Neuron (in vitro differentiated cells): Measurements from ENCODE around the gene MAML3.

Experiments
- H2AFZ ChIP-seq: one replicate; pipeline ENCODE4 v1.6.1; 2013; ENCODE audit warnings: low read depth, mild to moderate bottlenecking, inconsistent platforms, low read length, moderate library complexity
- H3K27me3 ChIP-seq: one replicate; pipeline ENCODE4 v1.6.1; 2013; ENCODE audit warnings: low read length; ENCODE audit not compliant: insufficient read depth
- H3K36me3 ChIP-seq: one replicate; pipeline ENCODE4 v1.6.1; 2013; ENCODE audit warnings: low read length; ENCODE audit not compliant: insufficient read depth
- H3K4me1 ChIP-seq: one replicate; pipeline ENCODE4 v1.6.1; 2013; ENCODE audit warnings: low read length; ENCODE audit not compliant: insufficient read depth
- H3K4me3 ChIP-seq: 2 replicates; pipeline ENCODE4 v1.5.1; 2013; ENCODE audit warnings: mild to moderate bottlenecking, low read length, moderate library complexity
- H3K9me3 ChIP-seq: one replicate; pipeline ENCODE4 v1.6.1; 2013; ENCODE audit warnings: low read length

Gene MAML3

GRCh38 chr4:140065393-140065792 lies 88.6 kb downstream of the MAML3 start:
- Histone ChIP-seq H3K36me3 (no peaks in the 10 kb centered on the region), H3K27me3 (no peaks in the 10 kb centered on the region), H3K9me3 (no peaks in the 10 kb centered on the region), H3K4me1 (no peaks in the 10 kb centered on the region), H2AFZ (no peak overlapping the region), H3K4me3 (no peak overlapping the region)

- Histone ChIP-seq H3K9me3 (no peaks in the 10 kb centered on the region), H3K27me3 (no peaks in the 10 kb centered on the region), H3K4me3 (no peak overlapping the region), H3K36me3 (no peaks in the 10 kb centered on the region), H3K4me1 (peaks cover 3% of the 10 kb centered on the region), H2AFZ (no peak overlapping the region)
These were observed 92.2 kb downstream of the MAML3 start for GRCh38 chr4:140061659-140062289.

- no peaks in the 10 kb centered on the region for H3K9me3 ChIP-seq
- peaks cover 3% of the 10 kb centered on the region for H3K4me1 ChIP-seq
- no peaks in the 10 kb centered on the region for H3K36me3 ChIP-seq
- no peaks in the 10 kb centered on the region for H3K27me3 ChIP-seq
- H3K4me3 ChIP-seq = no peak overlapping the region
- no peak overlapping the region for H2AFZ ChIP-seq
These were observed 92.8 kb downstream of the MAML3 start for GRCh38 chr4:140061194-140061593.

GRCh38 chr4:140059159-140059558 lies 94.8 kb downstream of the MAML3 start:
- Histone ChIP-seq H3K27me3 (no peaks in the 10 kb centered on the region), H2AFZ (no peak overlapping the region), H3K4me1 (peaks cover 3% of the 10 kb centered on the region), H3K4me3 (no peak overlapping the region), H3K36me3 (no peaks in the 10 kb centered on the region), H3K9me3 (no peaks in the 10 kb centered on the region)

- Histone ChIP-seq H3K36me3 (no peaks in the 10 kb centered on the region), H3K27me3 (no peaks in the 10 kb centered on the region), H3K9me3 (no peaks in the 10 kb centered on the region), H3K4me1 (peaks cover 3% of the 10 kb centered on the region), H3K4me3 (no peak overlapping the region), H2AFZ (no peak overlapping the region)
These were observed 96.3 kb downstream of the MAML3 start for GRCh38 chr4:140057701-140058100.

- H3K4me1 ChIP-seq = peaks cover 3% of the 10 kb centered on the region
- no peaks in the 10 kb centered on the region for H3K27me3 ChIP-seq
- no peak overlapping the region for H3K4me3 ChIP-seq
- H3K36me3 ChIP-seq = no peaks in the 10 kb centered on the region
- no peak overlapping the region for H2AFZ ChIP-seq
- no peaks in the 10 kb centered on the region for H3K9me3 ChIP-seq
These were observed 98.0 kb downstream of the MAML3 start for GRCh38 chr4:140056015-140056414.

- H3K36me3 ChIP-seq = no peaks in the 10 kb centered on the region
- H3K4me1 ChIP-seq = peaks cover 12% of the 10 kb centered on the region
- no peak overlapping the region for H3K4me3 ChIP-seq
- no peak overlapping the region for H2AFZ ChIP-seq
- no peaks in the 10 kb centered on the region for H3K9me3 ChIP-seq
- H3K27me3 ChIP-seq = no peaks in the 10 kb centered on the region
These were observed 99.1 kb downstream of the MAML3 start for GRCh38 chr4:140054861-140055260.

- H3K27me3 ChIP-seq = no peaks in the 10 kb centered on the region
- H3K4me3 ChIP-seq = no peak overlapping the region
- H2AFZ ChIP-seq = no peak overlapping the region
- H3K4me1 ChIP-seq = peaks cover 26% of the 10 kb centered on the region
- H3K9me3 ChIP-seq = no peaks in the 10 kb centered on the region
- H3K36me3 ChIP-seq = no peaks in the 10 kb centered on the region
These were observed 100.8 kb downstream of the MAML3 start for GRCh38 chr4:140053185-140053584.

GRCh38 chr4:140052050-140052449 lies 101.9 kb downstream of the MAML3 start:
- Histone ChIP-seq H2AFZ (no peak overlapping the region), H3K9me3 (no peaks in the 10 kb centered on the region), H3K4me3 (no peak overlapping the region), H3K27me3 (no peaks in the 10 kb centered on the region), H3K36me3 (no peaks in the 10 kb centered on the region), H3K4me1 (peaks cover 37% of the 10 kb centered on the region)

GRCh38 chr4:140049849-140050637 lies 103.9 kb downstream of the MAML3 start:
- Histone ChIP-seq H3K36me3 (no peaks in the 10 kb centered on the region), H3K9me3 (no peaks in the 10 kb centered on the region), H2AFZ (peak overlapping the region; percentile 56), H3K4me1 (peaks cover 45% of the 10 kb centered on the region), H3K27me3 (no peaks in the 10 kb centered on the region), H3K4me3 (peak overlapping the region; percentile 40)

- no peaks in the 10 kb centered on the region for H3K27me3 ChIP-seq
- H3K9me3 ChIP-seq = no peaks in the 10 kb centered on the region
- H3K4me1 ChIP-seq = peaks cover 52% of the 10 kb centered on the region
- peak overlapping the region; percentile 56 for H2AFZ ChIP-seq
- peak overlapping the region; percentile 40 for H3K4me3 ChIP-seq
- no peaks in the 10 kb centered on the region for H3K36me3 ChIP-seq
These were observed 104.7 kb downstream of the MAML3 start for GRCh38 chr4:140049024-140049848.

GRCh38 chr4:140048419-140048995 lies 105.5 kb downstream of the MAML3 start:
- Histone ChIP-seq H3K4me1 (peaks cover 55% of the 10 kb centered on the region), H3K9me3 (no peaks in the 10 kb centered on the region), H2AFZ (peak overlapping the region; percentile 56), H3K4me3 (peak overlapping the region; percentile 40), H3K36me3 (no peaks in the 10 kb centered on the region), H3K27me3 (no peaks in the 10 kb centered on the region)

GRCh38 chr4:140047786-140048185 lies 106.2 kb downstream of the MAML3 start:
- H3K4me1 ChIP-seq = peaks cover 55% of the 10 kb centered on the region
- H3K27me3 ChIP-seq = no peaks in the 10 kb centered on the region
- no peaks in the 10 kb centered on the region for H3K36me3 ChIP-seq
- no peak overlapping the region for H2AFZ ChIP-seq
- no peaks in the 10 kb centered on the region for H3K9me3 ChIP-seq
- H3K4me3 ChIP-seq = no peak overlapping the region
